ENCODE measurements around the gene POMGNT1. TPM values are rescaled to one million over a fixed set of nuclear protein-coding genes. Genes with fewer than 3 reads are reported as not detected.
A peak's percentile ranks its signal among the peaks of the same experiment; 100 is the strongest.
"Not testable (repeated sequence)": the region's sequence is repeated elsewhere in the genome, so short reads cannot be mapped to it uniquely, and the experiment has no call there.

POMGNT1 gene
- total RNA-seq (2014; rRNA removed; shearing (Covaris generic)): 120 and 125 TPM in 2 replicates
- polyA plus RNA-seq (2015; cell fraction: cytosol; rRNA removed): 123 and 132 TPM in 2 replicates
- polyA plus RNA-seq (2015; cell fraction: nucleus; rRNA removed): 173 and 194 TPM in 2 replicates

- DNase-seq (ENCODE audit: low read depth, low spot score): peak; percentile 58
- in situ Hi-C loops (cut with HindIII; ENCODE audit: low pct_unique_long_range_greater_than_20kb, low sequenced_read_pairs): no loop called here
These were observed at the start of gene POMGNT1 for GRCh38 chr1:46197964-46198811. Gene POMGNT1 (minus strand): TSS chr1:46198434. CDS start chr1:46197821, 613 bp downstream.

- peak; percentile 98 for DNase-seq (ENCODE audit: low read depth, low spot score)
- in situ Hi-C loops (cut with HindIII; ENCODE audit: low pct_unique_long_range_greater_than_20kb, low sequenced_read_pairs): no loop called here
These were observed 49.3 kb upstream of the POMGNT1 start, which contains the start of gene RAD54L for GRCh38 chr1:46247436-46248121. Gene RAD54L (plus strand): TSS chr1:46247763. CDS start chr1:46248406, 643 bp downstream.

GRCh38 chr1:46246548-46247435 lies 48.6 kb upstream of the POMGNT1 start:
- DNase-seq (ENCODE audit: low read depth, low spot score): no peak

GRCh38 chr1:46246136-46246535 lies 47.9 kb upstream of the POMGNT1 start:
- in situ Hi-C loops (cut with HindIII; ENCODE audit: low pct_unique_long_range_greater_than_20kb, low sequenced_read_pairs); DNase-seq (ENCODE audit: low read depth, low spot score): not testable (repeated sequence)

More at GRCh38 chr1:46246548-46247435, 48.6 kb upstream of the POMGNT1 start:
- in situ Hi-C loops (cut with HindIII; ENCODE audit: low pct_unique_long_range_greater_than_20kb, low sequenced_read_pairs): no loop called here

GRCh38 chr1:46244656-46245371 lies 46.6 kb upstream of the POMGNT1 start:
- in situ Hi-C loops (cut with HindIII; ENCODE audit: low pct_unique_long_range_greater_than_20kb, low sequenced_read_pairs): no loop called here
- peak; percentile 70 for DNase-seq (ENCODE audit: low read depth, low spot score)

GRCh38 chr1:46243831-46244230 lies 45.6 kb upstream of the POMGNT1 start:
- in situ Hi-C loops (cut with HindIII; ENCODE audit: low pct_unique_long_range_greater_than_20kb, low sequenced_read_pairs): not testable (repeated sequence)

GRCh38 chr1:46242918-46243317 lies 44.7 kb upstream of the POMGNT1 start:
- in situ Hi-C loops (cut with HindIII; ENCODE audit: low pct_unique_long_range_greater_than_20kb, low sequenced_read_pairs): no loop called here
- no peak for DNase-seq (ENCODE audit: low read depth, low spot score)

More at GRCh38 chr1:46243831-46244230, 45.6 kb upstream of the POMGNT1 start:
- DNase-seq (ENCODE audit: low read depth, low spot score): not testable (repeated sequence)

GRCh38 chr1:46241733-46242132 lies 43.5 kb upstream of the POMGNT1 start:
- DNase-seq (ENCODE audit: low read depth, low spot score); in situ Hi-C loops (cut with HindIII; ENCODE audit: low pct_unique_long_range_greater_than_20kb, low sequenced_read_pairs): not testable (repeated sequence)

GRCh38 chr1:46238865-46239264 lies 40.6 kb upstream of the POMGNT1 start:
- in situ Hi-C loops (cut with HindIII; ENCODE audit: low pct_unique_long_range_greater_than_20kb, low sequenced_read_pairs): not testable (repeated sequence)
- peak; percentile 86 for DNase-seq (ENCODE audit: low read depth, low spot score)

- no peak for DNase-seq (ENCODE audit: low read depth, low spot score)
- in situ Hi-C loops (cut with HindIII; ENCODE audit: low pct_unique_long_range_greater_than_20kb, low sequenced_read_pairs): no loop called here
These were observed 38.6 kb upstream of the POMGNT1 start for GRCh38 chr1:46236882-46237281.

- DNase-seq (ENCODE audit: low read depth, low spot score); in situ Hi-C loops (cut with HindIII; ENCODE audit: low pct_unique_long_range_greater_than_20kb, low sequenced_read_pairs): not testable (repeated sequence)
These were observed 33.0 kb upstream of the POMGNT1 start for GRCh38 chr1:46231231-46231630.

- no peak for DNase-seq (ENCODE audit: low read depth, low spot score)
- in situ Hi-C loops (cut with HindIII; ENCODE audit: low pct_unique_long_range_greater_than_20kb, low sequenced_read_pairs): no loop called here
These were observed 26.7 kb upstream of the POMGNT1 start for GRCh38 chr1:46224966-46225365.

- DNase-seq (ENCODE audit: low read depth, low spot score): peak; percentile 90
- in situ Hi-C loops (cut with HindIII; ENCODE audit: low pct_unique_long_range_greater_than_20kb, low sequenced_read_pairs): no loop called here
These were observed 25.3 kb upstream of the POMGNT1 start for GRCh38 chr1:46223472-46223943.

- in situ Hi-C loops (cut with HindIII; ENCODE audit: low pct_unique_long_range_greater_than_20kb, low sequenced_read_pairs); DNase-seq (ENCODE audit: low read depth, low spot score): not testable (repeated sequence)
These were observed 24.8 kb upstream of the POMGNT1 start for GRCh38 chr1:46223055-46223454.

- in situ Hi-C loops (cut with HindIII; ENCODE audit: low pct_unique_long_range_greater_than_20kb, low sequenced_read_pairs): no loop called here
- peak; percentile 96 for DNase-seq (ENCODE audit: low read depth, low spot score)
These were observed 23.5 kb upstream of the POMGNT1 start for GRCh38 chr1:46221749-46222148.

GRCh38 chr1:46220808-46221207 lies 22.6 kb upstream of the POMGNT1 start:
- no peak for DNase-seq (ENCODE audit: low read depth, low spot score)
- in situ Hi-C loops (cut with HindIII; ENCODE audit: low pct_unique_long_range_greater_than_20kb, low sequenced_read_pairs): no loop called here

Measured in SK-MEL-5 (cell line).